Astrocyte of the hippocampus (primary cell): ENCODE results near the gene LFNG.
A peak's percentile ranks its signal among the peaks of the same experiment; 100 is the strongest.

ENCODE experiments used
- DNase-seq: peaks from one replicate; pipeline ENCODE4 v3.0.0; 2011; ENCODE audit warnings: low read depth, low spot score

The LFNG gene, protein sequence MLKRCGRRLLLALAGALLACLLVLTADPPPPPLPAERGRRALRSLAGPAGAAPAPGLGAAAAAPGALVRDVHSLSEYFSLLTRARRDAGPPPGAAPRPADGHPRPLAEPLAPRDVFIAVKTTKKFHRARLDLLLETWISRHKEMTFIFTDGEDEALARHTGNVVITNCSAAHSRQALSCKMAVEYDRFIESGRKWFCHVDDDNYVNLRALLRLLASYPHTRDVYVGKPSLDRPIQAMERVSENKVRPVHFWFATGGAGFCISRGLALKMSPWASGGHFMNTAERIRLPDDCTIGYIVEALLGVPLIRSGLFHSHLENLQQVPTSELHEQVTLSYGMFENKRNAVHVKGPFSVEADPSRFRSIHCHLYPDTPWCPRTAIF

DNA sequence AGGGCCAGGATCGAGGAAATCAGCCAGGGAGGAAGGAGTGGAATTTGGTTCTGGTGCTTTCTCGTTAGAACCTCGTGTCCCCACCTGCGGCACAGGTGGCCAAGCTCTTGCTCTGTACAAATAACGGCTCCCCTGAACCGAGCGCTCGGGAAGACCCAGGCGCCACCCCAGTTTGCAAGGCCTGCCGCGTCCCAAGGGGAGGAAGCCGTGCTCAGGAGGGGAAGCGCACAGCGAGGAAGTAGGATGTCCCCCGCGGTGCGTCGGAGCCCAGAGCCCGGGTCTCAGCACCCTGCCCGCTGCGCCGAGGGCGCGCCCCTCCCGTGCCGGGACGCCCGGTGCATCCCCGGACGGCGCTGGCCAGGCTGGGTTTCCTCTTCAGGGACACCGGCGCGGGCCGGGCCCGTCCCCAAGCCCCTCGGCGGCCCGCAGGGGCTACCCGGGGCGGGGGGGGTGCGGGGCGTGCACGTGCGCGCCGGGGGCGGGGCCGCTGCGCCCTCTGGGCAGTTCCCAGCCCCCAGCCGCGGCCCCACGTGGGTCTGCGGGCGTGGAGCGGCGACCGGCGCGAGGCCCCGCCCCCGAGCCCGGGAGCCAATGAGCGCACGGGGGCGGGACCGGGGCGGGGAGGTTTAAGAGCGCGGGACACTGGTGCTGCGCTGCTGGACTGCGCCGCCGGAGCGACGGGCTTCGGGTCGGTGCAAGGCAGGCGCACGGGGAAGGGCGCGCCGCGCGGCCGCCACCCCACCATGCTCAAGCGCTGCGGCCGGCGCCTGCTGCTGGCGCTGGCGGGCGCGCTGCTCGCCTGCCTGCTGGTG is at the start of gene LFNG:
TSS of gene LFNG (plus strand) at position 656 of the 812 bp plus-strand sequence. CDS start at position 744, 88 bp downstream.
- DNase-seq = peak; percentile 97

DNA sequence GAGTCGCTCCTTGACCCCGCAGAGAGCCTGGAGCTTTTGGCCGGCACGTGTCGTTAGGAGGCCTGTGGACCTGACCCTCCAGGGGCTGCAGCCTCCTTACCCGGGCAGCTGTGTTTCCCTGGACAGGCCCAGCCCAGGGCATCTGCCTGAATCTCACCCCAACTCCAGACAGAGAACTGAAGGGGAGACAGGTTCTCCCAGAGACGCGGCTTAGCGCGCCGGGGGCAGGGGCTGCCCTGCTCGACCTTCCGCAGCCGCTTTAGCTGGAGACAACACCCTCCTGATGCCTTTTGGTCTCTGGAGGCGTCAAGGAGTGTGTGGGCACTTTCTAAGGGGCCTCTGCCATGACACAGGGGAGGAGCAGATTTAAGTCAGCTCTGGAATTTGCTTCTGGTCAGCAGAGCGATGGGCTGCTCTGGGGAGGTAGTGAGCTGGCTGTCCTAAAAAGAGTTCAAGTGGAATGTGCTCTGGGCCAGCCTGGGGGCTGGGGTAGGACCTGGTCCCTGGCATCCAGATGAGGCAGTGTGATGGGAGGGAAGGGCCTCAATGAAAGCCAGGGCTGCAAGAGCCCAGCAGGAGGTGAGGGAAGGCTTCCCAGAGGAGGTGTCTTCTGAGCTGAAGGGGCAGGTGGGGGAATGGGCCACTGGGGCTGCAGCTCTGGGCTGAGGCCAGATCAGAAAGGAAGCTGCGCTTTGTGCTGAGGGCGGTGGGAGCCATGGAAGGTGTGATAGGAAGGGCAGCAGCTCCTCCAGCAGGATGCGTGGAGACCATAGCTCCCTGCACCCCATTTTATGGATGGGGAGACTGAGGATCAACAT is 49.2 kb upstream of the LFNG start:
- DNase-seq = no peak

DNA sequence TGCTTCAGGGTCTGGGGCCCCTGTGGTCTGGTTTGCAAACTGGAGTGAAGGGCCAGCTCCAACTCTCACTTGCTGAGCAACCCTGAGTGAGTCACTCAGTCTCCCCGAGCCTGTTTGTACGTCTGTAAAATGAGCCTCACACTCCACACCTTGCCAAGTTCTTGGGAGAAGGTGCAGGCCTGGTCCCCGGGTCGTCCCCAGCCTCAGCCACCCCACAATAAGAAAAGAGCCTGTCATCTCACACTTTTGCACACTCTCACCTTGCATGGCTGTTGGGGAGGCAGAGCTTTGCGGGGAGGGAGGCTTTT is 48.6 kb upstream of the LFNG start:
- DNase-seq = no peak

DNA sequence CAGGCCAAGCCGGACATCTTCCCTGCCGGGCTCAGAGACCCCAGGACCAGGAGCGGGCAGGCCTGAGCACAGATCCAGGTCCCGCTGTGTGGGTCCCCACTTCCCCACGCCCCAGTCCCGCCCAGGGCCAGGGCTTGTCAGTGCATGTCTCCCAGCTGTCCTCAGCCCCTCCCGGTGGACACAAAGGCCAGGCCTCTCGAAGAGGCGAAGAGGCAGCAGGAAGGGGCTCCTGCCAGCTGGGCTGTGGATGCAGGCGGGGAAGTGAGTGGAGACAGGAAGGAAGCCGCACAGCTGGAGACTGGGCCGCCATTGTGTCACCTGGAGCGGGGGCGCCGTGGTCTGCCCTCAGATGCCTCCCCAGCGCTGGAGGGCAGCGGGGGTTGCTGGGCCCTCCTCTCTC is 48.2 kb upstream of the LFNG start:
- no peak for DNase-seq

DNA sequence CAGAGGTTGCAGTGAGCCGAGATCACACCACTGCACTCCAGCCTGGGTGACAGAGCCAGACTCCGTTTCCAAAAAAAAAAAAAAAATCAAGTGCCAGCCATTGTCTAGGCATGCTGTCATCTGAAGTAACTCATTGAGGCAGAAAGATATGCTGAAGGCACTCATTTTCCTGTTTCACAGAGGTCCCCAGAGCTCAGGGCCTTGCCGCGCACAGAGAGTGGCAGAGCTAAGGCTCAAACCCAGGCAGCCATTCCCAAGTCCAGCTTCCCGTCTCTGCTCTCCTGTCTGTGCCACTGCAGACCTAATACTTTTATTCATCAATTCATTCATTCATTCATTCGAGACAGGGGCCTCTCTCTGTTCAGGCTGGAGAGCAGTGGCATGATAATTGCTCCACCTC is 46.8 kb upstream of the LFNG start:
- DNase-seq = no peak

DNA sequence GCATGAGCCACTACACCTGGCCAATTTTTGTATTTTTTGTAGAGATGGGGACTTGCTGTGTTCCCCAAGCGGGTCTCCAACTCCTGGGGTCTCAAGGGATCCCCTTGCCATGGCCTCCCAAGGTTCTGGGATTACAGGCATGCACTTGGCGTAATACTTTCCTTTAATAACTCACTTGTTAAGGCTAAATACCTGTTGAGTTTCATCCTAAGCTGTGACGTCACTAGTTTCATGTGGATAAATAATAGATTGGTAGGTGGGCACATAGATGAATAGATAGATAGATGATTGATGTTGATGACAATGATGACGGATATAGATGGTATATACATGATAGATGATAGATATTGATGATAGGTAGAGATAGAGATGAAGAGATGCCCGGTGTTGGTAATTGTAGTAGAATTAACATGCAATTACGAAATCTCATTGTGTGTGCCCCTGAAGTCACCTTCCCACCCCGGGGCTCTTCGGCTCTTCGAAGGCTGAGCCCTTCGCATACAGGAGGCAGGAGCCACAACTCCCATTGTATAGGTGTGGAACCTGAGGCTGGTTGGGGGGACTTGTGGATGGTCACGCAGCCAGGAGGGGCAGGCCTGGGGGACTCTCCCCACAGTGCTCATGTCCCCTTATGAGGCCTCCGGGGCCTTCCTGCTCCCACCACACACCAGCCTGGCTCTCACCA is 45.9 kb upstream of the LFNG start:
- DNase-seq = no peak

DNA sequence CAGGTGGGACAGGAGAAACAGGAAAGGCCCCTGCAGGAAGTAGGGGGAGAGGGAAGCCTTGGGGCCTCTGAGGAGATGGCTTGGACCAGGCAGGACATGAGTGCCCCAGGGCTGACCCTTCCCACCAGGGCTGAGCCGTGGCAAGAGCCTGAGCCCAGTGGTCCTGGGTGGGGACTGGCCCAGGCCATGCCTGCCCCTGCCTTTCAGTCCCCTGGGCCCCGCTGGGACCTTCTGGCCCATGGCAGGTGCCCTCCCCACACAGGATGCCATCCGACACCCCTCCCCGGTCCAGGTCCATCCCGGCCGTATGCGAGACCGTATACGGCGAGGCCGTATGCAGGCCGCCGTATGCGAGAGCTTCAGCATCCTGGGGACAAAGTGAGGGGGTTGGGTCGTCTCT is 45.4 kb upstream of the LFNG start:
- no peak for DNase-seq

DNA sequence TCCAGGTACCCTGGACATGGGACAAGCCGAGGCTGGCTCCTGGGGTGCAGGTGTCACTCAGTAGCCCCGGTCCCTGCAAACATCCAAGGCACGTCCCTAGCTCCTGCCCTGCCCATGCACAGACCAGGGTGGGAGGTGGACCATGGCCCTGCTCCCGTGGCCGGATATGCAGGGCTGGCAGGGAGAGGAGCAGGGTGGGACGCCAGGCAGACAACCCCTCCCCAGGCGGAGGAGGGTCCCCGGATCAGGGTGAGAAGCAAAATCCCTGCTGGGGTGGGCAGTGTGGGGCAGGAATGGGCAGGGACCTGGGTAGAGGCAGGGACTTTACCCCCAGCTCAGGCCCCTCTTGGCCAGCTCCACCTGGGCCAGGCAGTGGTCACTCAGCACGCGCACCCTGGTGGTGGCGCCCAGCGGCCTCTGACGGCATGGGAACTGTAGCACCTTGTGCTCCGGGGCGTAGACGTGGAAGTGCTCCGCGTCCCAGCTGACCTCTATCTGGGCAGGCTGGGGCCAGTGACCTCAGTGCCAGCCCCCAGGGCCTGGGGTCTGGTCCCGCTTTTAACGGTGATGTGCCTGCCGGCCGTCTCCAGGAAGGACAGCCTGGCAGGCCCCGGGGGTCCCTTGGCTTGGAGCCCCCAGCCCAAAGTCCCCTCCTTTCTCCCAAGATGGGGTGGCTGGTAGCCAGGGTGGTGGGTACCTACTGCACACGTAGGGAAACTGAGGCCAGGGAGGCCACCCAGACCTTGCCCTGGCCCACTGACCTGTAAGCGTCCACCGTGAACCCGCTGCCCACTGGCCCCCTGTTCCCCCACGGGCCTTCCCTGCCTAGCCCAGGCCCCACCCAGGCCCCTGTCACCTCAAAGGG is 44.5 kb upstream of the LFNG start:
- no peak for DNase-seq

DNA sequence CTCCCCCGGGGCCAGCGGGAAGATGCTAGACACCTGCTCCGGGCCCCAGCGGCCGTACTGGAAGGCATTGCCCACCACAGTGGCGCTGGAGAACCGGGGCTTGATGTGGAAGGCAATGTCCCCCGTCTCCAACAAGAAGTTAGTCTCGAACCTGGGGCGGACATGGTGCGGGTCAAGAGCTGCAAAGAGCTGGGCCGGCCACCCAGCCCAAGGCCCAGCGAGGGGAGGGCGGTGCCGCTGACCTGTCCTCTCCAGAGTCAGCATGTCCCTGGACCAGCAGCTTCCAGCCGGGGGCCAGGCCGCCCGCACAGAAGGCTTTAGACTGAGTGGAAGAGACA is 43.9 kb upstream of the LFNG start:
- no peak for DNase-seq

DNA sequence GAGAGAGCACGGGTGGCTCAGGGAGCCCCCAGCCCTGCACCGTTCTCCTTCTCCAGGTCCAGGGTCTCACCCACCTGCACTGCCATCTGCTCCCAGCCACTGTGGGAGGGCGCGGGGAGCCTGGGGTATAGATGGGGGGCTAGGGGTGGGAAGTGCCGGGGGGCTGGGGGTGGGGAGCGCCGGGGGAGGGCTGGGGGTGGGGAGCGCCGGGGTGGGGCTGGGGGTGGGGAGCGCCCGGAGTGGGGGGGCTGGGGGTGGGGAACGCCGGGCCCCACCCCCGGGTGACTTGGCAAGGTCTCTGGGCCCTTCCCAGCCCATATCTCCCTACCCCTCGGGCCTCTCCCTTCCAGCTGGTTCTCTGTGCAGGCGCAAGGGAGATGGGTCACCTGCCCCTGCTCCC is 43.3 kb upstream of the LFNG start, which contains the start of gene GRIFIN:
TSS of gene GRIFIN (minus strand) at position 101 of the 400 bp plus-strand sequence. CDS start at position 86, 15 bp downstream.
- no peak for DNase-seq

DNA sequence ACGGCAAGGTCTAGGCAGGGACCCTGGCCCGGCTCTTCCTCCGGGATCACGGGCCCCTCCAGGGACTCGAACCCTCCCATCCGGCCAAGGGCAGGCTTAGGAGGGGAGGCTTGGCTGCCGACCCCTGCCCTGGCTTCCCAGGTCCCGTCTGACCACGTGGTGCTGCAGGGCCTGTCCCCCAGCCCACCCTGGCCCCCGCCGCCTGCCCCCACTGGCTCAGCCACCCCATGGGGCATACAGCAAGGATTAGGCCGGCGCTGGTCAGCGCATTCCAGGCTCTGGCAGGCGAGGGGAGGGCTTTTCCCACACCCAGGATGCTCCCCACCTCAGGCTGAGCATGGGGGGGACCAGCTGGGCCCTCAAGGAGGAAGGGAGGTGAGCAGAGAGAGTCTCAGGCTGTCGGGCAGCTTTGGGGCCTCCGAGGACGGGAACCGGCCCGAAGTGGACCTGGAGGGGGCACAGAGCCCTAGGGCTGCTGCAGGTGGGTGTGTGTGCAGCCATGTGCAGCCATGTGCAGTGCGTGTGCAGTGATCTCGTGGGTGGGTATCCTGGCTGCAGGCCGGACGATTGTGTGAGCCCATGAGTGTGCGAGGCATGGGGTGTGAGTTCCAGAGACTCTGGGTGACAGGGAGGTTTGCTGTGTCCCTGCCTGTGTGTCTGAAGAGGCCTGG is 42.7 kb upstream of the LFNG start:
- no peak for DNase-seq

DNA sequence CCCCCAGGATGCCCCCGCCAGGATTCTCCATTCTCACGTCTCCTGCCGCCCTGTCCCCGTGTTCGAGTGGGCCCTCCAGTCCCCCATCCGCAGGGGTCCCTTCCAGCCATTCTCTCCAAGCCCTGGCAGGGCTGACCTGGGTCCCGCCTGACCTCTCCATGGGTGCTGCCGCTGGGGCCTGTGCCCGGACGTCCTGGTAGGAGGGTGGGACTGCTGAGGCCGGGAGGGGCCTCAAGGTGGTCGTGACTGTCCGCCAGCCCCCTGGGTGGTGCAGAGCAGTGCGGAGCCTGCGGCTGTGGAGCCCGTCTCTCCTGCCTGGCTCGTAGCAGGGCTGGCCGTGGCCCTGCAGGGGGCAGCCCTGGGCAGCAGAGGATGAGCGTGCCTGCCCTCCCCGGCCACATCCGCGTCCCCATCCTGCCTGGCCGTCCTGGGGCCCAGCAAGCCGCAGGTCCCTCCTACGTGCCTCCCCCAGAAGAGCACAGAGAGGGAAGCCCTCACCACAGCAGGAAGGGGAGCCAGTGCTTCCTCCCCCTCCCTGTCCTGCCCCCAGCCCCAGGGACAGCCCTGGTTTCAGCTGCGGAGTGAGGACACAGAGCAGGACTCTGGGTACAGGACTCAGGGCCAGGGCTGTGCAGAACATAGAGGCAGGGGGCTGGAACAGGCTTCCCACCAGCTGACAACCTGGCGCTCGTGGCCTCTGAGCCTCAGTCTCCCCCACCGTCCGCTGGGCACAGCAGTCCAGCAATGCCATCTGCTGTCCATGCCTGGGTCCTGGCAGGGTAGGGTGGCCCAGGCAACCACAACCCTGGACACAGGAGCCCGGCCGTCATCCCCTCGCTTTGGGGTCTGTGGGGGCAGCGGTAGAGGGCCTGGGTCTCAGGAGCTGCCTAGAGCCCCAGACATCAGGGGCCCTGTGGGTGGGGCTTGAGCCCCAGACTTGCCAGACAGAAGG is 41.9 kb upstream of the LFNG start:
- DNase-seq = peak; percentile 84

DNA sequence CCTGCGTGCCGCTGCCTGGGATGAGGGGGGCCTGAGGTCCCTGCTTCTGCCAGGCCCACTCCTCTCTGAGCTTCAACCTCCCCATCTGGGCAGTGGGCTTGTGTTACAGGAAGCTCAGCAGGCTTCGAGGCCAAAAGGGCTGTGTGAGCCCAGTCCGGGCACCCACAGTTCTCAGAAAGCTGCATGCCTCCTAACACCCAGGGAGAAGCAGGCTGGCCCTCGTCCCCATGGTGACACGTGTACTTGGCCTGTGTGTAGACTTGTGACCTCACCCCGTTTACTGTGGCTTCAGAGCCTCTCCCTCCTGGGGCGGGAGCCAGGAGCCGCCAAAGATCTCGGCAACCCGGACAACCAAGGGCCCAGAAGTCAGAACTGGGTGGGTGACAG is 41.2 kb upstream of the LFNG start:
- peak; percentile 63 for DNase-seq

DNA sequence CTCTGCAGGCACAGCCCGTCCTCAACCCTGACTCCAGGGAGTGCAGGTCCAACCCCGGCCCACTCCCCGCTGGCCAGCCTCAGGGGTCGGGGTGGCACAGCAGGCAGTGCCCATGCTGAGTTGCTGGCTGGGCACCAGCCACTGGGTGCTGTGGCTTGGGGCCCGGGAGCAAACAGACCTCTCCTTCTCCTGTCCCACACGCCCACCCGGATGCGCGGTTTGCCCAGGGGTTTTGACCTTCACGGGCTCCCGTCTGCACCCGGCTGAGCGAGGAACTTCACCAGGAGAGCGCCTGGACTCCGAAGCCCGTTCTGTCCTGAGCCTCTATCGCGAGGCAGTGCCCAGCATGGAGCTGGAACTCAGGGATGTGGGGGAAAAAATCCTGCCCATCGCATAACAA is 40.8 kb upstream of the LFNG start:
- no peak for DNase-seq

DNA sequence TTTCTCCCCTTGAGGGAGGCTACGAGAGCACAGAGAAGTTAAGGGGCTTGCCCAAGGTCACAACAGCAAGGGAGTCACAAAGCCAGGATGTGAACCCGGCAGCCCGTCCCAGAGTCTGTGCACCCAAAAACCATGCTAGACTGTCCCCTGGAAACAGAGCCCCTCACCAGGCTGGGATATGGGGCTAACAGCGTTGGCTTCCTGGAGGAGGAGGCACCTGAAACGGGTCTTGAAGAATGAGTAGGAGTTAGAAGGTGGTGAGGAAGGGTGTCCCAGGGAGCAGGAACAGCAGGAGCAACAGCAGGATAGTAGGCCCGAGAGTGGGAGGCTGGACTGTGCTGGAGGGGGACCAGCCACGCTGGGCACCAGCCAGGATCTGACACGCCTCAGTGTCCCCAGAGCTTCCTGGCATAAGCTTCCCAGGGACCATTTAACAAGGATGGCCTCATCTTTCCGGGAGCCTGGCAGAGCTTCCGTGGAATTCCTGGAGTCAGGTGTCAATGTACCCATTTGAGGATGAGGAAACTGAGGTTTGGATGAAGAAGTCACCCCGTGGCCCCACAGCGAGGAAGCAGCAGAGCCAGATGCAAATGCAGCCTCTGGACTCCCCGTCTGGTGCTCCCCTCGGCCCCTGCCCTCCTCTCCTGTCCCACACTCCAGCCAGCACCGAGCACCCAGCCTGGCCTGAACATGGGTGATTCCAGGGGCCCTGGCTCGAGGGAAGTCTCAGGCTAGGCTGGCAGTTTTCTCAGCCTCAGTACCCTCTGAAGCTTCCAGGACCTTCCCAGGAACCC is 40.1 kb upstream of the LFNG start:
- no peak for DNase-seq

DNA sequence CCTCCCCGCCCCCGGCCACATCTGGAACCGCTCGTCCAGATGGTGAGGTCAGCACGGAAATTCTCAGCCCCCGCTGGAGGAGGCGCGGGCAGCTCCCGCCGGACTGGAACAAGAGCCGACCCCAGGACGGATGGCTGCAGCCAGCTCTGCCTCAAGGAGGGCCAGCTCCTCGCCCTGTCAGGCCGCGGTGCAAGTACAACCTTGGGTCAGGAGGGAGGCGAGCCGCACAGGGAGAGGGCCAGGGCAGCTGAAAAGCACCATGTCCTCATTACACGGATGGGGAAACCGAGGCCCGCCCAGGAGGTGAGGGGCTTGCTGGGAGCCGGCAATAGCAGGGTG is 39.5 kb upstream of the LFNG start:
- no peak for DNase-seq

DNA sequence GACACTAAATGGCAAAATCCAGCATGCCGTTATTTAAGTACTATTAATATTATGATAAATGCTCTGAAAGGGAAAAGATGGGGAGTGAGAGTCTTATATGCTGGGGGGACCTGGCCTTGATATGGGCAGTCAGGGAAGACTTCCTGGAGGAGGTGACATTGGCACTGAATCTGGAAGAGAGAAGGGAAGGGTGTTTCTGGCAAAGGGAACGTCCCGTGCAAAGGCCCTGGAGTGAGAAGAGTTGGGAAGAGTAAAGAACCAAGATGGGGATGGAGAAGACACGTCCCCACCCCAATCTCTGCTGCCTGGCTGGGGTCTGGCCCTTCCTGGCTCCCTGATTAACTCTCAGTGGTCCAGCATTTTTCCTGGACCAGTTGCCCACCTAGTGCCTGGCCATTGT is 38.4 kb upstream of the LFNG start:
- DNase-seq = no peak

DNA sequence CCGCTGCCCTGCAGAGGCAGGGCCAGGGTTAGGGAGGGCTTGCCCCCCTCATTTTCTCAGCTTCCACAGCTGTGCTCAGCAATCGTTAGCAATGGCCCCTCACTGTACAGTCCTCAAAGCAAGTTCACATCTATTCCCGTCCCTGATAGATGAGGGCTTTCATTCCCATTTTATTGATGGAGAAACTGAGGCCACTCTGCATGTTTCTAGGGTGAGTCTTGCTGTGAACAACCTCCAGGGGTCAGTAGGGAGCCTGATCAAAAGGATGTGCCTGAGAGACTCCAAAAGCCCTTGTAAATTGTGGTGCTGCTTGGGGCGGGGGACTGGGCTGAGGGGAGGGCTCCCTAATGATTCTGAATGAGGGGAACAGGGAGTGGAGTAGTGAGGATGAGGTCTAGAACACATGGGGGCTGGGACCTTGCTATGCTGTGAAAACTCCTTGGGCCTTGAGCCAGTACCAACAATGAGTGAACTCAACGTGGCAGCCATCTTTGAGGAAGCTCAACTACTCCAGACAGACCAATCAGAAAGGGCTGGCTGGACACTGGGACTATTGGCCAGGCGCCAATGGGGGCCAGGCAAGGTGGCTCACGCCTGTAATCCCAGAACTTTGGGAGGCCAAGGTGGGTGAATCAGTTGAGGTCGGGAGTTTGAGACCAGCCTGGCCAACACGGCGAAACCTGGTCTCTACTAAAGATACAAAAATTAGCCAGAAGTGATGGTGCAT is 36.7 kb upstream of the LFNG start:
- no peak for DNase-seq
